B cell (primary cell): ENCODE results near the gene CCND2.

Experiments used
- EZH2 ChIP-seq: IDR thresholded peaks from 2 replicates; pipeline ENCODE4 v1.6.1; 2012; ENCODE audit warnings: borderline replicate concordance, low read depth, mild to moderate bottlenecking, moderate library complexity, low read length; ENCODE audit not compliant: insufficient read depth, poor library complexity, severe bottlenecking
- TF ChIP-seq, protein P1 (sequence below): fragments of 200-600 bp; IDR thresholded peaks from one replicate; pipeline ENCODE4 v1.8.0; 2022; ENCODE audit warnings: antibody characterized with exemption, mild to moderate bottlenecking

DNA sequence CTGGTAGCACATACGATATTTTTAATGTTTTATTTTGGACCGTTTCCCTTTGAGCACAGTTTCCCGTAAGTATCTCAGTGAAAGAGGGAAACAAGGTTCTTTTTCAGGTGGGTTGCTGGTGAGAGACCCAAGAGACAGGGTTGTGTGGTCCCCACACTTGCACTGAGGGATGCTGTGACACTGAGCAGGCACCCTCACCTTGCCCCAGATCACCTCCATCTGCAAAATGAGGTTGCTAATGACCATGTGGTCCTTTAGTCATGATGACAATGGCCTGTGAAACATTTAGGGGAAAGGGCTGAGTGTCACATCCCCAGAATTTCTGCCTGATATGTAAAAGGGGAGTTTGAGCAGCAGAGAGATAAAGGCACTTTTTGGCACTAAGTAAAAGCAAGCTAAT lies 4.3 kb downstream of the CCND2 start:
- TF ChIP-seq, protein P1, sequence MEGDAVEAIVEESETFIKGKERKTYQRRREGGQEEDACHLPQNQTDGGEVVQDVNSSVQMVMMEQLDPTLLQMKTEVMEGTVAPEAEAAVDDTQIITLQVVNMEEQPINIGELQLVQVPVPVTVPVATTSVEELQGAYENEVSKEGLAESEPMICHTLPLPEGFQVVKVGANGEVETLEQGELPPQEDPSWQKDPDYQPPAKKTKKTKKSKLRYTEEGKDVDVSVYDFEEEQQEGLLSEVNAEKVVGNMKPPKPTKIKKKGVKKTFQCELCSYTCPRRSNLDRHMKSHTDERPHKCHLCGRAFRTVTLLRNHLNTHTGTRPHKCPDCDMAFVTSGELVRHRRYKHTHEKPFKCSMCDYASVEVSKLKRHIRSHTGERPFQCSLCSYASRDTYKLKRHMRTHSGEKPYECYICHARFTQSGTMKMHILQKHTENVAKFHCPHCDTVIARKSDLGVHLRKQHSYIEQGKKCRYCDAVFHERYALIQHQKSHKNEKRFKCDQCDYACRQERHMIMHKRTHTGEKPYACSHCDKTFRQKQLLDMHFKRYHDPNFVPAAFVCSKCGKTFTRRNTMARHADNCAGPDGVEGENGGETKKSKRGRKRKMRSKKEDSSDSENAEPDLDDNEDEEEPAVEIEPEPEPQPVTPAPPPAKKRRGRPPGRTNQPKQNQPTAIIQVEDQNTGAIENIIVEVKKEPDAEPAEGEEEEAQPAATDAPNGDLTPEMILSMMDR, result no peak
- no peak for TF ChIP-seq EZH2
